Measurements from ENCODE around the gene SNX13. TPM values are rescaled to one million over a fixed set of nuclear protein-coding genes. Genes with fewer than 3 reads are reported as not detected.

The SNX13 gene, protein sequence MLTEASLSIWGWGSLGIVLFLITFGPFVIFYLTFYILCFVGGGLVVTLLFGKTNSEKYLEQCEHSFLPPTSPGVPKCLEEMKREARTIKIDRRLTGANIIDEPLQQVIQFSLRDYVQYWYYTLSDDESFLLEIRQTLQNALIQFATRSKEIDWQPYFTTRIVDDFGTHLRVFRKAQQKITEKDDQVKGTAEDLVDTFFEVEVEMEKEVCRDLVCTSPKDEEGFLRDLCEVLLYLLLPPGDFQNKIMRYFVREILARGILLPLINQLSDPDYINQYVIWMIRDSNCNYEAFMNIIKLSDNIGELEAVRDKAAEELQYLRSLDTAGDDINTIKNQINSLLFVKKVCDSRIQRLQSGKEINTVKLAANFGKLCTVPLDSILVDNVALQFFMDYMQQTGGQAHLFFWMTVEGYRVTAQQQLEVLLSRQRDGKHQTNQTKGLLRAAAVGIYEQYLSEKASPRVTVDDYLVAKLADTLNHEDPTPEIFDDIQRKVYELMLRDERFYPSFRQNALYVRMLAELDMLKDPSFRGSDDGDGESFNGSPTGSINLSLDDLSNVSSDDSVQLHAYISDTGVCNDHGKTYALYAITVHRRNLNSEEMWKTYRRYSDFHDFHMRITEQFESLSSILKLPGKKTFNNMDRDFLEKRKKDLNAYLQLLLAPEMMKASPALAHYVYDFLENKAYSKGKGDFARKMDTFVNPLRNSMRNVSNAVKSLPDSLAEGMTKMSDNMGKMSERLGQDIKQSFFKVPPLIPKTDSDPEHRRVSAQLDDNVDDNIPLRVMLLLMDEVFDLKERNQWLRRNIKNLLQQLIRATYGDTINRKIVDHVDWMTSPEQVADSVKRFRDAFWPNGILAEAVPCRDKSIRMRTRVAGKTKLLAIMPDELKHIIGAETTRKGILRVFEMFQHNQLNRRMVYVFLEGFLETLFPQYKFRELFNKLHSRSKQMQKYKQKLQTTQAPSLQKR
- total RNA-seq: 10 to 100 TPM; 54.2 to 73.2 TPM

DNA sequence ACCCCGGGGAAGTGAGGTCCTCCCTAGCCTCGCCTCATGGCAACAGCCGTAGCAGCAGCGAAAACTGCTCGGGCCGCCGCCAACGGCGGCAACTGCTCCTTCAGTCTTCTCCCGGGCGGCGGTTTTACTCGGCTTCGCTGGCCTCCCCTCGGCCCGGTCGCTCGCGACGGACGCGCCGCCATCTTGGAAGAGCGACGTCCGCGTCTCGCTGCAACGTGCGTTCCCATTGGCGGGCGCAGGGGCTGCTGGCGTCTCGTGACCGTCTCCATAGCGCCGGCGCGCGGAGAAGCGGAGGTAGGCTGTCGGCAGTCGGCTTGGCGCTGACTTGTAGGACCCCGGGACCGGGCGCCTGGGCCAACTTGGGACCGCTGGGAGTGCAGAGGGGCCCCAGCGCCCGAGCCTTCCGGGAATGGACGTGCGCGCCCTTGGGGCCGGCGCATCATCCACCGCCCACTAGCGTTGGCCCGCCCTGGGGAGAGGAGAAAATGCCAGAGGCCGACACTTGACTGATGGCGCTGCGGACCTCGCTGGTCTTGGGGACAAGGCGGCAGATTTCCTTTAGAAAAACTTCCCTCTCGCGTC lies at the start of gene SNX13:
TSS of gene SNX13 (minus strand) at position 193 of the 582 bp plus-strand sequence. CDS start 199 bp downstream, outside the sequence.
- H3K27me3 ChIP-seq (replicated peaks; ENCODE audit: insufficient read depth): no peaks in the 10 kb centered on the region
- H3K4me3 ChIP-seq: peak within 1 kb of the TSS; percentile 84
- H3K9me3 ChIP-seq: no peaks in the 10 kb centered on the region
- DNase-seq (ENCODE audit: low spot score) (peak; percentile 72), ATAC-seq (ENCODE audit: insufficient number of reproducible peaks, low FRiP score, low read depth) (peak; percentile 96)
- peak within 1 kb of the TSS; percentile 89 to 94 for H3K27ac ChIP-seq
- H3K36me3 ChIP-seq: no peaks in the 10 kb centered on the region
- TF ChIP-seq, protein P1, sequence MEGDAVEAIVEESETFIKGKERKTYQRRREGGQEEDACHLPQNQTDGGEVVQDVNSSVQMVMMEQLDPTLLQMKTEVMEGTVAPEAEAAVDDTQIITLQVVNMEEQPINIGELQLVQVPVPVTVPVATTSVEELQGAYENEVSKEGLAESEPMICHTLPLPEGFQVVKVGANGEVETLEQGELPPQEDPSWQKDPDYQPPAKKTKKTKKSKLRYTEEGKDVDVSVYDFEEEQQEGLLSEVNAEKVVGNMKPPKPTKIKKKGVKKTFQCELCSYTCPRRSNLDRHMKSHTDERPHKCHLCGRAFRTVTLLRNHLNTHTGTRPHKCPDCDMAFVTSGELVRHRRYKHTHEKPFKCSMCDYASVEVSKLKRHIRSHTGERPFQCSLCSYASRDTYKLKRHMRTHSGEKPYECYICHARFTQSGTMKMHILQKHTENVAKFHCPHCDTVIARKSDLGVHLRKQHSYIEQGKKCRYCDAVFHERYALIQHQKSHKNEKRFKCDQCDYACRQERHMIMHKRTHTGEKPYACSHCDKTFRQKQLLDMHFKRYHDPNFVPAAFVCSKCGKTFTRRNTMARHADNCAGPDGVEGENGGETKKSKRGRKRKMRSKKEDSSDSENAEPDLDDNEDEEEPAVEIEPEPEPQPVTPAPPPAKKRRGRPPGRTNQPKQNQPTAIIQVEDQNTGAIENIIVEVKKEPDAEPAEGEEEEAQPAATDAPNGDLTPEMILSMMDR (IDR thresholded peaks at IDR 0.05): peak; percentile 29
- peaks cover 19 to 36% of the 10 kb centered on the region in 2 donors for H3K4me1 ChIP-seq (ENCODE audit: control insufficient read depth in 1 of 2, low read depth in 2 of 2)

DNA sequence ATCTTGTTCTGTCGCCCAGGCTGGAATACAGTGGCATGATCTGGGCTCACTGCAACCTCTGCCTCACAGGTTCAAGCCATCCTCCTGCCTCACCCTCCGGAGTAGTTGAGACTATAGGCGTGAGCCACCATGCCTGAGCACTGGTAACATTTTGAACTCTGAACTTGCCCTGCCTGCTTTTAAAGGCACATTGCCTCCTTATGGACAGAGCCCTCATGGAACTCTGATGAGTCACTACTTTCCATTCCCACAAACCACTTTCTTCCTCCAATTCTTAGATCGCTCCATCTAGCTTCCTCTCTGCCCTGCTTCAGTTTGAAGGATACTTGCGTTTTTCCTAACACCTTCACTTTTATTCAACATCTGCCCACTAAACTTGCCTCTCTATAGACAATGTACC lies 49.3 kb upstream of the SNX13 start:
- H3K27me3 ChIP-seq (replicated peaks; ENCODE audit: insufficient read depth): no peaks in the 10 kb centered on the region
- H3K4me3 ChIP-seq: no peak overlapping the region
- H3K27ac ChIP-seq: no peak overlapping the region
- no peaks in the 10 kb centered on the region for H3K36me3 ChIP-seq
- TF ChIP-seq, protein P1 (IDR thresholded peaks at IDR 0.05): no peak
- H3K9me3 ChIP-seq: no peaks in the 10 kb centered on the region
- no peaks in the 10 kb centered on the region for H3K4me1 ChIP-seq (ENCODE audit: control insufficient read depth in 1 of 2, low read depth in 2 of 2)
- no peak for DNase-seq (ENCODE audit: low spot score)
- no peak for ATAC-seq (ENCODE audit: insufficient number of reproducible peaks, low FRiP score, low read depth)

DNA sequence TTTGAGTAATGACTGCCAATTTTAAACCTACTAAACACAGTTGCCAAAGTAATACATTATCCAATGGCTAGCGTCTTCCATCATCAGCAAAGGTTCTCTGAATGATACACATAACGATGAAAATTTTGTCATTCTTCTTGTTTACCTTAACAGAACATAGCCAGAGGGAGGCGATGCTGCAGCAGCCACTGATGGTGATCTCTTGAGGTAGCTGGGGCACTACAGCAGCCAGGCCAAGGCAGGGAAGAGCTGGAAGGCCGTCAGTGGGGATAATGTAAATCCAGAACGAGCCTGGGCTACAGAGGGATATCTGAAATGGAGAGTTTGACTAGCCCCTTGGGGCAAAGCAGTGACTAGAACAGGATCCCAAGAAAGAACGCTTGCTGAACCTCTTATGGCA lies 48.6 kb upstream of the SNX13 start:
- ATAC-seq (ENCODE audit: insufficient number of reproducible peaks, low FRiP score, low read depth) (no peak), DNase-seq (ENCODE audit: low spot score) (no peak)
- Histone ChIP-seq H3K36me3 (no peaks in the 10 kb centered on the region), H3K27ac (no peak overlapping the region), H3K9me3 (no peaks in the 10 kb centered on the region), H3K4me1 (ENCODE audit: control insufficient read depth in 1 of 2, low read depth in 2 of 2) (no peaks in the 10 kb centered on the region), H3K27me3 (replicated peaks; ENCODE audit: insufficient read depth) (no peaks in the 10 kb centered on the region), H3K4me3 (no peak overlapping the region)
- TF ChIP-seq, protein P1 (IDR thresholded peaks at IDR 0.05): no peak

DNA sequence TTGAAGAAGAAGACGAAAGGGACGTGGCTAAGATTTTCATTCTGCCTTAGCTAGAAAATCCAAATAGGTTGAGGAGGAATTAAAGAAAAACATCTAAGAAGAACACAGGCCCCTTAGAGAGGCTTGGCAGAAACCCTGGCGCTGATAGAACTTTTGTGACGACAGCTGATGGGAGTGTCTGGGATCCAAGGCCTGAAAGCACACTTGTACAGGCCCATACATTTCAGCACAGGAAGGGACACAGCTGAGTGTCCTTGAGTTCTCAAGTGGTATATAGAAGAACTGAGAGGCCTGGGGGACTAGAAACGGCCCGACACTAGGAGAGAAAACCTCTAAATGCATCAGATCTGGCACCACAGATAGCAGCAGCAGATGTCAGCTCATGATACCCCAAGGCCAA lies 47.8 kb upstream of the SNX13 start:
- Histone ChIP-seq H3K27me3 (replicated peaks; ENCODE audit: insufficient read depth) (no peaks in the 10 kb centered on the region), H3K4me1 (ENCODE audit: control insufficient read depth in 1 of 2, low read depth in 2 of 2) (no peaks in the 10 kb centered on the region), H3K27ac (no peak overlapping the region), H3K9me3 (no peaks in the 10 kb centered on the region), H3K4me3 (no peak overlapping the region), H3K36me3 (no peaks in the 10 kb centered on the region)
- TF ChIP-seq, protein P1 (IDR thresholded peaks at IDR 0.05): no peak
- ATAC-seq (ENCODE audit: insufficient number of reproducible peaks, low FRiP score, low read depth) (no peak), DNase-seq (ENCODE audit: low spot score) (no peak)
